ENCODE data around the gene RNF220.

Gene RNF220

GRCh38 chr1:44536357-44537209 is 131.5 kb downstream of the RNF220 start:
- H2BK5ac ChIP-seq (ENCODE audit: low read depth, low read length, poor library complexity): no peak overlapping the region
- H3K23ac ChIP-seq (ENCODE audit: low read length): no peak overlapping the region
- H3K27me3 ChIP-seq (ENCODE audit: insufficient read depth, low read length): no peaks in the 10 kb centered on the region
- H4K8ac ChIP-seq (ENCODE audit: low read depth, low read length): no peak overlapping the region
- no peak overlapping the region for H2BK12ac ChIP-seq (ENCODE audit: low read length)
- no peaks in the 10 kb centered on the region for H3K9me3 ChIP-seq (ENCODE audit: insufficient read depth, low read depth, low read length)
- no CpG with 5 or more reads among the region's 18 CpGs for WGBS (ENCODE audit: extremely low coverage, insufficient coverage, insufficient read length)
- H2AK5ac ChIP-seq (ENCODE audit: low read length): no peak overlapping the region
- no peak overlapping the region for H3K18ac ChIP-seq (ENCODE audit: low read length)
- no peak overlapping the region for H3K9ac ChIP-seq (ENCODE audit: low read length)
- H3K4me2 ChIP-seq (ENCODE audit: low read length): no peak overlapping the region
- H3K4me1 ChIP-seq (ENCODE audit: control insufficient read depth in 1 of 2, insufficient read depth in 2 of 2, low read length in 2 of 2): peaks cover 3% of the 10 kb centered on the region in 2 experiments
- H3K27ac ChIP-seq (ENCODE audit: low read depth, low read length): no peak overlapping the region
- no peak overlapping the region for H3K4me3 ChIP-seq (ENCODE audit: low read depth, low read length)
- no peak overlapping the region for H2BK120ac ChIP-seq (ENCODE audit: insufficient read depth, low read length, poor library complexity)
- no peak overlapping the region for H4K12ac ChIP-seq (ENCODE audit: low read depth, low read length)
- H3K4ac ChIP-seq (ENCODE audit: low read depth, low read length): no peak overlapping the region
- no peak for DNase-seq
- H3K79me1 ChIP-seq (ENCODE audit: low read length): no peaks in the 10 kb centered on the region
- no peak overlapping the region for H2AFZ ChIP-seq (ENCODE audit: insufficient read depth, low read length, poor library complexity)
- H4K91ac ChIP-seq (ENCODE audit: low read depth, low read length): no peak overlapping the region
- H3K36me3 ChIP-seq (ENCODE audit: control insufficient read depth in 1 of 2, insufficient read depth in 2 of 2, low read length in 2 of 2): no peaks in the 10 kb centered on the region
- H3K79me2 ChIP-seq (ENCODE audit: control insufficient read depth, insufficient read depth, low read length, poor library complexity): no peaks in the 10 kb centered on the region
- no peak overlapping the region for H3K14ac ChIP-seq (ENCODE audit: low read length)

GRCh38 chr1:44537538-44537937 is 132.5 kb downstream of the RNF220 start:
- no peak overlapping the region for H3K18ac ChIP-seq (ENCODE audit: low read length)
- no CpG with 5 or more reads among the region's 6 CpGs for WGBS (ENCODE audit: extremely low coverage, insufficient coverage, insufficient read length)
- no peak overlapping the region for H2BK12ac ChIP-seq (ENCODE audit: low read length)
- no peak overlapping the region for H3K9ac ChIP-seq (ENCODE audit: low read length)
- H3K9me3 ChIP-seq (ENCODE audit: insufficient read depth, low read depth, low read length): peaks cover 2% of the 10 kb centered on the region
- H3K27ac ChIP-seq (ENCODE audit: low read depth, low read length): no peak overlapping the region
- H3K4me1 ChIP-seq (ENCODE audit: control insufficient read depth in 1 of 2, insufficient read depth in 2 of 2, low read length in 2 of 2): peaks cover 2% of the 10 kb centered on the region in 2 experiments
- H4K91ac ChIP-seq (ENCODE audit: low read depth, low read length): no peak overlapping the region
- no peak overlapping the region for H2AFZ ChIP-seq (ENCODE audit: insufficient read depth, low read length, poor library complexity)
- H2AK5ac ChIP-seq (ENCODE audit: low read length): no peak overlapping the region
- no peak overlapping the region for H3K23ac ChIP-seq (ENCODE audit: low read length)
- no peak overlapping the region for H3K4ac ChIP-seq (ENCODE audit: low read depth, low read length)
- H4K12ac ChIP-seq (ENCODE audit: low read depth, low read length): no peak overlapping the region
- no peak overlapping the region for H3K4me2 ChIP-seq (ENCODE audit: low read length)
- DNase-seq: no peak
- no peak overlapping the region for H2BK120ac ChIP-seq (ENCODE audit: insufficient read depth, low read length, poor library complexity)
- H3K14ac ChIP-seq (ENCODE audit: low read length): no peak overlapping the region
- H3K79me2 ChIP-seq (ENCODE audit: control insufficient read depth, insufficient read depth, low read length, poor library complexity): no peaks in the 10 kb centered on the region
- H3K36me3 ChIP-seq (ENCODE audit: control insufficient read depth in 1 of 2, insufficient read depth in 2 of 2, low read length in 2 of 2): no peaks in the 10 kb centered on the region
- H3K27me3 ChIP-seq (ENCODE audit: insufficient read depth, low read length): peaks cover 2% of the 10 kb centered on the region
- H3K4me3 ChIP-seq (ENCODE audit: low read depth, low read length): no peak overlapping the region
- H3K79me1 ChIP-seq (ENCODE audit: low read length): no peaks in the 10 kb centered on the region
- no peak overlapping the region for H4K8ac ChIP-seq (ENCODE audit: low read depth, low read length)
- H2BK5ac ChIP-seq (ENCODE audit: low read depth, low read length, poor library complexity): no peak overlapping the region

GRCh38 chr1:44537956-44538355 is 132.9 kb downstream of the RNF220 start:
- H3K36me3 ChIP-seq (ENCODE audit: control insufficient read depth in 1 of 2, insufficient read depth in 2 of 2, low read length in 2 of 2): no peaks in the 10 kb centered on the region
- no peak overlapping the region for H4K91ac ChIP-seq (ENCODE audit: low read depth, low read length)
- H3K23ac ChIP-seq (ENCODE audit: low read length): no peak overlapping the region
- no peak overlapping the region for H4K12ac ChIP-seq (ENCODE audit: low read depth, low read length)
- no peak for DNase-seq
- H2AK5ac ChIP-seq (ENCODE audit: low read length): no peak overlapping the region
- no CpG with 5 or more reads among the region's 3 CpGs for WGBS (ENCODE audit: extremely low coverage, insufficient coverage, insufficient read length)
- H3K4me1 ChIP-seq (ENCODE audit: control insufficient read depth in 1 of 2, insufficient read depth in 2 of 2, low read length in 2 of 2): peaks cover 0 to 2% of the 10 kb centered on the region in 2 experiments
- H2BK12ac ChIP-seq (ENCODE audit: low read length): no peak overlapping the region
- H2BK5ac ChIP-seq (ENCODE audit: low read depth, low read length, poor library complexity): no peak overlapping the region
- H3K9me3 ChIP-seq (ENCODE audit: insufficient read depth, low read depth, low read length): peaks cover 3% of the 10 kb centered on the region
- H3K4ac ChIP-seq (ENCODE audit: low read depth, low read length): no peak overlapping the region
- no peaks in the 10 kb centered on the region for H3K79me2 ChIP-seq (ENCODE audit: control insufficient read depth, insufficient read depth, low read length, poor library complexity)
- no peak overlapping the region for H3K9ac ChIP-seq (ENCODE audit: low read length)
- H3K4me3 ChIP-seq (ENCODE audit: low read depth, low read length): no peak overlapping the region
- H3K18ac ChIP-seq (ENCODE audit: low read length): no peak overlapping the region
- no peak overlapping the region for H3K4me2 ChIP-seq (ENCODE audit: low read length)
- no peak overlapping the region for H3K27ac ChIP-seq (ENCODE audit: low read depth, low read length)
- H3K27me3 ChIP-seq (ENCODE audit: insufficient read depth, low read length): peaks cover 3% of the 10 kb centered on the region
- H3K14ac ChIP-seq (ENCODE audit: low read length): no peak overlapping the region
- H2AFZ ChIP-seq (ENCODE audit: insufficient read depth, low read length, poor library complexity): no peak overlapping the region
- no peak overlapping the region for H4K8ac ChIP-seq (ENCODE audit: low read depth, low read length)
- H3K79me1 ChIP-seq (ENCODE audit: low read length): no peaks in the 10 kb centered on the region
- H2BK120ac ChIP-seq (ENCODE audit: insufficient read depth, low read length, poor library complexity): no peak overlapping the region

- Histone ChIP-seq H3K18ac (ENCODE audit: low read length) (no peak overlapping the region), H3K4ac (ENCODE audit: low read depth, low read length) (no peak overlapping the region), H4K12ac (ENCODE audit: low read depth, low read length) (no peak overlapping the region), H3K23ac (ENCODE audit: low read length) (no peak overlapping the region), H3K27me3 (ENCODE audit: insufficient read depth, low read length) (peaks cover 3% of the 10 kb centered on the region), H3K4me3 (ENCODE audit: low read depth, low read length) (no peak overlapping the region), H3K79me2 (ENCODE audit: control insufficient read depth, insufficient read depth, low read length, poor library complexity) (no peaks in the 10 kb centered on the region), H2BK120ac (ENCODE audit: insufficient read depth, low read length, poor library complexity) (no peak overlapping the region), H2BK12ac (ENCODE audit: low read length) (no peak overlapping the region), H3K79me1 (ENCODE audit: low read length) (no peaks in the 10 kb centered on the region), H3K9me3 (ENCODE audit: insufficient read depth, low read depth, low read length) (peaks cover 5% of the 10 kb centered on the region), H3K4me1 (ENCODE audit: control insufficient read depth in 1 of 2, insufficient read depth in 2 of 2, low read length in 2 of 2) (peaks cover 0 to 2% of the 10 kb centered on the region in 2 experiments), H3K4me2 (ENCODE audit: low read length) (no peak overlapping the region), H2AK5ac (ENCODE audit: low read length) (no peak overlapping the region), H4K91ac (ENCODE audit: low read depth, low read length) (no peak overlapping the region), H3K9ac (ENCODE audit: low read length) (no peak overlapping the region), H3K14ac (ENCODE audit: low read length) (no peak overlapping the region), H2BK5ac (ENCODE audit: low read depth, low read length, poor library complexity) (no peak overlapping the region), H3K36me3 (ENCODE audit: control insufficient read depth in 1 of 2, insufficient read depth in 2 of 2, low read length in 2 of 2) (no peaks in the 10 kb centered on the region), H4K8ac (ENCODE audit: low read depth, low read length) (no peak overlapping the region), H3K27ac (ENCODE audit: low read depth, low read length) (no peak overlapping the region), H2AFZ (ENCODE audit: insufficient read depth, low read length, poor library complexity) (no peak overlapping the region)
- DNase-seq: no peak
- no CpG with 5 or more reads among the region's 6 CpGs for WGBS (ENCODE audit: extremely low coverage, insufficient coverage, insufficient read length)
Observed at GRCh38 chr1:44539991-44540730, 135.1 kb downstream of the RNF220 start.

Measured in trophoblast cell (in vitro differentiated cells and primary cell).